RWPE2 (cell line): ENCODE results near the gene MAGEB10.

Source experiments
- ATAC-seq: fragments of 200-7000 bp; cut with Tn5 transposase; 3 replicates; pipeline ENCODE4 v1.9.1; 2021; ENCODE audit warnings: low read depth
- DNase-seq: peaks from one replicate; pipeline ENCODE4 v3.0.0-alpha.2; 2020; ENCODE audit warnings: low spot score
- H3K27ac ChIP-seq: fragments of 450-650 bp; 2 replicates; pipeline ENCODE4 v1.5.1; 2017; ENCODE audit warnings: mild to moderate bottlenecking; ENCODE audit not compliant: poor library complexity, severe bottlenecking
- H3K27me3 ChIP-seq: fragments of 250-450 bp; sonication (Bioruptor Pico); 2 replicates; pipeline ENCODE4 v1.5.1; 2021; ENCODE audit warnings: mild to moderate bottlenecking, moderate library complexity; ENCODE audit not compliant: insufficient read depth, poor library complexity, severe bottlenecking
- H3K36me3 ChIP-seq: fragments of 250-450 bp; sonication (Bioruptor Pico); 2 replicates; pipeline ENCODE4 v1.5.1; 2020; ENCODE audit warnings: low read depth, mild to moderate bottlenecking, moderate library complexity
- H3K4me1 ChIP-seq: fragments of 250-450 bp; sonication (Bioruptor Pico); 2 replicates; pipeline ENCODE4 v1.5.1; 2021; ENCODE audit warnings: mild to moderate bottlenecking, moderate library complexity; ENCODE audit not compliant: insufficient read depth, poor library complexity, severe bottlenecking
- H3K4me3 ChIP-seq: fragments of 250-450 bp; sonication (Bioruptor Pico); 2 replicates; pipeline ENCODE4 v1.5.1; 2021; ENCODE audit warnings: mild to moderate bottlenecking, moderate library complexity; ENCODE audit not compliant: severe bottlenecking
- H3K9me3 ChIP-seq: fragments of 250-450 bp; sonication (Bioruptor Pico); 2 replicates; pipeline ENCODE4 v1.5.1; 2021; ENCODE audit warnings: mild to moderate bottlenecking, moderate library complexity; ENCODE audit not compliant: severe bottlenecking
- CTCF ChIP-seq: fragments of 450-650 bp; IDR thresholded peaks from one replicate; pipeline ENCODE4 v1.5.1; 2017; ENCODE audit warnings: mild to moderate bottlenecking, moderate library complexity; ENCODE audit not compliant: poor library complexity, severe bottlenecking

MAGEB10 gene

GRCh38 chrX:27863809-27864208, 56.0 kb downstream of the MAGEB10 start:
- no peak overlapping the region for H3K4me3 ChIP-seq
- ATAC-seq (no peak), DNase-seq (no peak)
- H3K4me1 ChIP-seq: no peaks in the 10 kb centered on the region
- no peaks in the 10 kb centered on the region for H3K36me3 ChIP-seq
- no peaks in the 10 kb centered on the region for H3K27me3 ChIP-seq
- H3K9me3 ChIP-seq: no peaks in the 10 kb centered on the region
- no peak for TF ChIP-seq CTCF
- no peak overlapping the region for H3K27ac ChIP-seq
